Kidney glomerular epithelial cell (primary cell): ENCODE measurements around the gene SYNPR.
"Not testable (repeated sequence)": the region's sequence is repeated elsewhere in the genome, so short reads cannot be mapped to it uniquely, and the experiment has no call there.

ENCODE experiments used
- DNase-seq: peaks from one replicate; lab custom pipeline; 2025; lab: John Stamatoyannopoulos, UW

The SYNPR gene

DNA sequence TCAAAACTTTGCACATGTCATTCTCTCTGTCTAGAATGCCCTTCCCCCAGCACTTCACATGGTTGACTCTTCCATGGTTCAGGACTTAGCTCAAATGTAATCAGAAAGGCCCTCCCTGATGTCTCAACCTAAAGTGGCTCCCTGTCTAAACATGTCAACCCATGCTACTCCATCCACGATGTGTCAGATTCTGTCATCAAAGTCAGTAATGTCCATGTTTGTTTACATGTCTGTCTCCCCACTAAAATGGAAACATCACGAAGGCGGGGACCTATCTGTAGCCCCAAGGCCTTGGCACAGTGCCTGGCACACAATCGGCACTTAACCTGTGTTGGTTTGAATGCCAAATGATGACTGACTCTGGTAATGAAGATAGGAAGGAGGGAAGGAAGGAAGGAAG is 353.6 kb downstream of the SYNPR start:
- DNase-seq, result no peak

DNA sequence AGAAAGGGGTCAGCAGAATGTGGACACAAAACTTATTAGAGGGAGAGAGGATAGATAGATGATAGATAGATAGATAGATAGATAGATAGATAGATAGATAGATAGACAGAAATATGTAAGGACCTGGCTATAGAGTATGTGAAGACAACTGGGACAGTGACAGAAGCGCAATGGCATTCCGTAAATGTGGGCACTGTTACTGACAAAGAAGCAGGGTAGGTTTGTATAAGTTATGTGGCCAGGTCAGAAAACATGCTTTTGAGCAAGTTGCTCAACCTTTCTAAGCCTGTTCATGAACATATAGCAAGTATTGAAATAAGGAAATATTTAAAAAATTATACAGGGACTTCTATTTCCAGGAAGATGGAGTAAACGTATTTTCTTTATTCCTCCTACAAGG is 357.1 kb downstream of the SYNPR start:
- no peak for DNase-seq

DNA sequence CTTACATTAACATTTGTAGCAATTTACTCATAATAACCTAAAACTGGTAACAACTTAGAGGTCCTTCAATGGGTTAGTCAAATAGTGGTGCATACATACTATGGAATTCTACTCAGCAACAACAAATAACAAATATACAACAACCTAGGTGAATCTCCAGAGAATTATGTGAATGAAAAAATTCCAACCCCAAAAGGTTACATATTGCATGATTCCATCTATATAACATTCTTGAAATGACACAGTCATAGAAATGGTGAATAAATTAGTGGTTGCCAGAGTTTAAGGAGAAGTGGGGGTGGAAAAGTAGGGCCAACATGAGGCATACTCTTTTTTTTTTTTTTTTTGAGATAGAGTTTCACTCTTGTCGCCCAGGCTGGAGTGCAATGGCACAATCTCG is 361.7 kb downstream of the SYNPR start:
- no peak for DNase-seq

DNA sequence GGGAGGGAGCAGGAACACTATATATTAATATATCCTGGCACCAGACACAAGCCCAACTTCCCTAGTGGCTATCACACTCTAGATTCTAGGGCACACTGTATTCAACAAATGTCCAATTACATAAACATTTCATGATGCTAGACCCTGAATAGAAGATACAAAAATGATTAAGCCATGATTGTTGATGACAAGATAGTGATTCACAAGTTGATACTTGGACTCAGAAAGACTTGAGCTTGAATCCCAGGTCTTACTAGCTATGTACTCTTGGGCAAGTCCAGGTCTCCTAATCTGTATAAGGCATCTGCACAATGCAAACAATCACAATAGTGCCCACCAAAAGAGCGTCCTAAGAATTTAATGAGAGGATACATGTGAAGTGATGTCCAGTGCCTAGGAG is 364.4 kb downstream of the SYNPR start:
- DNase-seq, result no peak

DNA sequence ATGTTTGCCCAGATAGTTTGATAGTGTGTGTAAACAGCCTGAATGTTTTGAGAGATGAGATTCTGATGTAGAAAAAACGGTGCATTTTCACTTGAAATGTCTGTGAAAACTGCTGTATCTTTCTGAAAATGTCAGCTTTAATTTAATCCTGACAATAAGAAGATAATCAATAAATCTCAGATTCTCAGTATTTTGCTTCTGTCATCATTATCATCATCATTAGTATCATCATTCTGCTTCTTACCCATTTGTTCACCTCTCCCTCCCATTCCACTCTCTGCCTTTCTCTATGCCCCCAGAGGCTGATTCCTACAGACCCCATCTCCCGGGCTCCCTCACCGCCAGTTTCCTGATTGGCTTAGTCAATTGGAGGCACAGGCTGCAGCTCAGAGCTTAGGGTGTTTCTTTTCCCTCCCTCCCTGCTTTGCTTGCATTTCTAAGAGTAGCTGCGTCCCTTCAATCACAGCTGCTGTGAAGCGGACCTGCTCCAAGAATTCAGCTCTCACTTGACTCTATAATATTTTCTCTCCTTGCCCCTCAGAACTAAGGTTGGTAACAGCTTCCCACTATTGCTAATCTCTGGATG is 366.2 kb downstream of the SYNPR start:
- no peak for DNase-seq

DNA sequence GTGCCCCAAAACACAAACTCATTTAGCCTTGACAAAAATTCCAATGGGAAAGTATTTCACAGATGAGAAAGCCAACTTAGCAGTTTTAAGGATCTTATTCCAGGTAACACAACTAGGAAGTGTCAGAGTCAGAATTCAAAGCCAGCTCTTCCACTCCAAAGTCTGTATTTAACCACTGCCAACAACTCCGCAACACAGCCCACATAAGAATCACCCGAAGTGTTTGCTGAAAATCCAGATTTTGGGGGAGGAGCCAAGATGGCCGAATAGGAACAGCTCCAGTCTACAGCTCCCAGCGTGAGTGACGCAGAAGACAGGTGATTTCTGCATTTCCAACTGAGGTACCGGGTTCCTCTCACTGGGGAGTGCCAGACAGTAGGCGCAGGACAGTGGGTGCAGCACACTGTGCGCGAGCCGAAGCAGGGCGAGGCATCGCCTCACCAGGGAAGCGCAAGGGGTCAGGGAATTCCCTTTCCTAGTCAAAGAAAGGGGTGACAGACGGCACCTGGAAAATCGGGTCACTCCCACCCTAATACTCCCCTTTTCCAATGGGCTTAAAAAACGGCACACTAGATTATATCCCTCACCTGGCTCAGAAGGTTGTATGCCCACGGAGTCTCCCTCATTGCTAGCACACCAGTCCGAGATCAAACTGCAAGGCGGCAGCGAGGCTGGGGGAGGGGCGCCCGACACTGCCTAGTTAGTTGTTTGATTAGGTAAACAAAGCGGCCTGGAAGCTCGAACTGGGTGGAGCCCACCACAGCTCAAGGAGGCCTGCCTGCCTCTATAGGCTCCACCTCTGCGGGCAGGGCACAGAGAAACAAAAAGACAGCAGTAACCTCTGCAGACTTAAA is 367.0 kb downstream of the SYNPR start:
- DNase-seq, result not testable (repeated sequence)

DNA sequence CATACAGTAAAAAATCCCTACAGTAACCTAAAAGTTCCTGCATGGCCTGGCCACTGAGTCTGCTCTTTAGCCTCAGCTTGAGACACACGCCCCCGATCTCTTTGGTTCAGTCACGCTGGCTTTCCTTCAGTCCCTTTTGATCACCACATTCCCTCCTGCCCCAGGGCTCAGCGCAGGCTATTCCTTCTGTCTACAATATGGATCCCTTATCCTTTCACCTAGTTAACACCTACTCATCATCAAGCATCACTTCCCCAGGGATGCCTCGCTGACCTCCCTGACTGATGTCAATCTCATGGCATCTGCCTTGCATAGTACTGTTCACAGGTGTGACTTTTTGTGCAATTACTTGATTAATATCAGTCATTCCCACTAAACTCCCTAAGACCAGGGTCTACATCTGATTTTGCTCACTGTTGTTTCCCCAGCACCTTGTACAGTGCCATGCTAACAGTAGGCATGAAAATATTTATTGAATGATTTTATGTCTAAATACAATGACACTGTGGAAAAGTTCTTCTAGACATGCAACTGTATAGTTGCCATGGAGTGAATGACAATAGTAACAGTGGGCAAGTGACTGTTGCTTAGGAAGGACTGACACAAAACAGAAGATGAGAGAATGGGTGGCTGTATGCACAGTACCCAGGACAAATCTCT is 374.1 kb downstream of the SYNPR start, which contains the start of gene SNTN:
Gene SNTN (plus strand): TSS at position 610 of the 660 bp plus-strand sequence. CDS start 13 bp downstream, at position 623.
- DNase-seq, result no peak

DNA sequence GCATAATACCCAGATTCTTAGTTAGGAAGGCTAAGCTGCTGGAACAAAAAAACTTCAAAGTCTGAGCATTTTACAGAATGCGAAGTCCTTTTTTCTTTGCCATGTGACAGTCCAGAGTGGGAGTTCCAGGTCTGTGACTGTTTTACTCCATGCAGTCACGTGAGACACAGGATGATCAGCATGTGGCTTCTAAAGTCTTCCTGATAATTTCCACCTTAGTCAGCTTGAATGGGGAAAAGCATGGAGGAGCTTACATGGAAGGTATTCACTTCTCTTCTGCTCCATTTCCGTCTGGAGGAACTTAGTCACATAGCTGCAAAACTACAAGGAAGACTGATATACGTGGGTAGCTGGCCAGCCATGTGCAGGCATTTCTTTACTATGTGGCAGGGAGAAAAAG is 376.1 kb downstream of the SYNPR start:
- DNase-seq, result no peak

DNA sequence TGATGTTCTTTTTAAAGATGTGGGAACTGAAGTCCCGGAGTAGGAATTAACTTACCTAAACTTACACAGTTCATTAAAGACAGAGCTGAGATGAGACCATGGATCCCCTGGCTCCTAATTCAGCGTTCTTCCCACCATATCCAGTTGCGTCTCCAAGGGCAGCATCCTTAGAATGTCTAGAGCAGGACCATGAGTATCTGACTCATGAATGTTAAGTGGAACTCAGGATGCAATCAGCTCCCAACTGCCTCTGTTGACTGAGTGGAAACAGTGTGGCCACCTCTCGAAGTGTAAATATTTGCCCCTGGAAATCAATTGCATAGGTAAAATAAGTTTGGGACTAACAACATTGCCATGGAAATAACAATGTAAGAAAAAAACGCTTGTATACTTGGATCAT is 376.8 kb downstream of the SYNPR start:
- DNase-seq, result no peak

DNA sequence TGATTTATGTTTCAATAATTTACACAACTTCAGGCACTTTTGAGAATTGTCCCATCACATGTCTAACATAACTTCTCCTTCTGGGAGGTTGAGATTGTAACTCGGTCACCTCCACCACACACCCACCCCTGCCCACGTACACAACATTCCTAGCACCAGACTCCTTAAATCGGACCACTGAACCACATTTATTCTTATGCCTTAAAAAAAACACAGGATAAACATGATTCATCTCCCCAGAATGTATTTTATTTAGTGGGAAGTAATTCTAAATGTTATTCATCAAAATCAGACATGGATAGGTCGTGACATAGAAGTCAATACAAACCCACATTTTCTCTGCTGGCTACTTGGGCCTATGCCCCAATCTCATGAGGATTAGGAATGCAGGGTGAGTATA is 377.4 kb downstream of the SYNPR start:
- peak; percentile 95 for DNase-seq

DNA sequence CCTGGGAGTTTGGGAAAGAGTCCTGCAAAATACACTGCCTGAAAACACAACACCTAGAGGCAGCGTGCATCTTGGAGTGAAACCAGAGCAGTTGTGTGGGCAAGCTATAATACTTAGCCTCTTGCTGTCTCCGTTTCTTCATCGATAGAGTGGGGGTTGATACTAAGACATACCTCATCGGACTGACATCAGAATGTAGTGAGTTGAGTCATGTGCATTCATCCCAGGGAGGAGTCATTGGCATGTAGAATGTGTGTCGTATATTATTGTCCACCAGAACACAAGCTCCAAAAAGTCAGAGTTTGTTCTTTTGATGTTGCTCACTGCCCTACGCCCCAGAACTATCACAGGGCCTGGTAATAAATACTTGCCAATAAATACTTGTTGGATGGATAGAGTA is 378.7 kb downstream of the SYNPR start:
- DNase-seq, result peak; percentile 44

DNA sequence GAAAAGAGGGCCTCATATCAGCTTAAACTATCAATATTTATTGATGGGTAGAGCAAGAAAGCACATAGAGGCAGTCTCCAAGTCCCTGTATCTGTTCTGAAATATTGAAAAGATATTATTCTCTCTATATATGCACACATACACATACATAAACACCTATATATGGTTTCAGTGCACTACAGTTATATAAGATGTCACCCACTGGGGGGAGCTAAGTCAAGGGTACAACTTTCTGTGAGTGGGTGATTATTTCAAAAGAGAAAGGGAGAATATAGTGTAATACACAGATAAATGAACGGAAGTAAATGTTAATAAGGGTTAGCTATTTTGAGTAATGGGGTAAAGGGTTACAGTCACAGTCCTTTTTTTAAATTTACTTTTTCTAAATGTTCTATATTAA is 383.1 kb downstream of the SYNPR start:
- no peak for DNase-seq

DNA sequence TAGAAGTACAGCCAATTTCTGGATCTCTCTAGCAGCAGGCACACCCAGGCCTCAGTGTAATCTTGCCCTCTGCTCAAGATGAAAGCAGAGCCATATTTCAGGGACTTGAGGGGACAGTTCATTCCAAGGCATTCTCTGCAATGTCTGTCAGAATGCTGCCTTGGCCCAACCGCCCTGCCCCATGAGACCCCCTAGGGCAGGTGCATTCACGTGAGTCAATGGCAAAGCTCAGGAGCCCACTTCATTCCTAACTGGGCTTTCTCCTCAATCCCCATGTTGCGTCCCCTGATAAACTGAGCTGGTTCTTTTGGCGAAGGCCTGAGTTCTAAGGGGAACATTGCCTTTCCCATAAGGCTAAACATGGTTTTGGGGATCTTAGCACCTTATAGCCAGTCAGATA is 383.9 kb downstream of the SYNPR start:
- DNase-seq, result no peak

DNA sequence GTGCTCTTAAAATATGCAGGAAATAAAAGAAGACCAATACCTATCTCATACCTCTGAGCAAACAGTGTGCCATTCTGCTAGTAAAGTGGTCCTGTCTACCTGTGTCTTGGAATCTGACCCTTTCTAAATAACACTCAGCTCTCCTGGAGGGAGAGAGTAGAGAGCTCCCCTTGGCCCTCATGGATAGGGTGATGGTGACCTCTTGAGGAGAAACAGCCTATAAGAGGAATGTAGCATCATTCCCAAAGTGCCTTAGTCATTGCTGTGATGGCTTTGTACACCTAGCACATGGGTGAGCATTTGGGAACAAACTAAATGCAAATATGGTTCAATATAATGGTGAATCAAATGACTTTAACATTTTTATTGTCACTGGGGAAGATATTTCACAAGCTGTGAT is 384.4 kb downstream of the SYNPR start:
- no peak for DNase-seq
